ENCODE measurements around the gene UBE2Q2. TPM values are rescaled to one million over a fixed set of nuclear protein-coding genes. Genes with fewer than 3 reads are reported as not detected.
A peak's percentile ranks its signal among the peaks of the same experiment; 100 is the strongest.
"Not testable (repeated sequence)": the region's sequence is repeated elsewhere in the genome, so short reads cannot be mapped to it uniquely, and the experiment has no call there.

UBE2Q2 gene
- total RNA-seq, 1 donor from 2014 or later: 59.9 TPM

- DNase-seq (ENCODE audit: low read depth in 2 of 2): peak; percentile 76 to 88
Observed at GRCh38 chr15:75823860-75824613, 19.2 kb upstream of the UBE2Q2 start.

GRCh38 chr15:75827691-75828090 is 15.6 kb upstream of the UBE2Q2 start:
- DNase-seq (ENCODE audit: low read depth in 2 of 2): peak in 1 of 2 donors; percentile 27

DNA sequence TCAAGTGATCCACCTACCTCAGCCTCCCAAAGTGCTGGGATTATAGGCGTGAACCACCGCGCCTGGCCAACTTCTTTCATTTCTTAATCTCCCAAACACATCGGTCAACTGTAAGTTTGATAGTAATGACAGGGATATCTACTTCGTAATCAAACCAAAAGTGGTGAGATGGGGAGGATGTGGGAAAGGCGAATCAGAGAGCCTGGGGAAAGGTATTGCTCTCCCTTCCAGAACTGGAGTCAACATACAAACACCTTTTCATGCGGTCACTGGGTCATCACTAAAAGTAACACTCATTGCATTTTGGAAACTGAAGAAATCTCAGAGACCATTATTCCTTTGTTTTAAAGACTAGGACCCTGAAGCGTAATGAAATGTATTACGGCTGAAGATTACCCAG is 14.8 kb upstream of the UBE2Q2 start:
- DNase-seq (ENCODE audit: low read depth in 2 of 2): no peak

GRCh38 chr15:75830910-75831805 is 12.1 kb upstream of the UBE2Q2 start:
- DNase-seq (ENCODE audit: low read depth in 2 of 2): no peak

DNA sequence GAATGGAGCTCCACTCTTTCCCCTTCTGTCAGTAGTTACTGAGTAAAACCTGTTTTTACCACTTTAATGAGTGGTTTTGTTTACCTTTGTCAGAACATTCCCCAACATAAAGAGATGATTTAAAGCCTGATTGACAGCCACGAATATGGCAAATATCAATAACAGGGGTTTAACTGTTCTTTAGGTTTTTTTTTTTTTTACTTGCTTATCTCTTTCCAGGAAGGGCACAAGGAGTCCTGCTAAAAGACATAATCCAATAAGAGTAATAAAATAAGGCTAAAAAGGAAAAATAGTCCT is 11.5 kb upstream of the UBE2Q2 start:
- no peak for DNase-seq (ENCODE audit: low read depth in 2 of 2)

DNA sequence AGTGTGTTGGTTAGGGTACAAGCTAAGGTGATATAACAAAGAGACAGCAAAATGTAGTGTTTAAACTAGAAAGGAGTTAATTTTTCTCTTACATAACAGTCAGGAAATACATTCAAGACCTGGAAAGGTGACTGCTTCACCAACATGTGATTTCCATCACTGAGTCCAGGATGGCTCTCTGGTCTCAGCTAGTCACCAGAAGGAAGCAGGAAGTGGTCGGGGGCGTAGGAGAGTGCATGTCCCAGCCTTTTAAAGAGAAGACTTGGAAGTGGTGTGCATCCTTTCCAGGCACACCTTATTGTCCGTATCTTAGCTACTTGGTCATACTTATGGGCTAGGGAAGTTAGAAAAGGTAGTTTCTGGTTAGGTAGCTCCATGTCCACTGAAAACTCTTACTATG is 11.1 kb upstream of the UBE2Q2 start:
- DNase-seq (ENCODE audit: low read depth in 2 of 2): no peak

GRCh38 chr15:75834021-75834420 is 9.2 kb upstream of the UBE2Q2 start:
- DNase-seq (ENCODE audit: low read depth in 2 of 2): no peak

DNA sequence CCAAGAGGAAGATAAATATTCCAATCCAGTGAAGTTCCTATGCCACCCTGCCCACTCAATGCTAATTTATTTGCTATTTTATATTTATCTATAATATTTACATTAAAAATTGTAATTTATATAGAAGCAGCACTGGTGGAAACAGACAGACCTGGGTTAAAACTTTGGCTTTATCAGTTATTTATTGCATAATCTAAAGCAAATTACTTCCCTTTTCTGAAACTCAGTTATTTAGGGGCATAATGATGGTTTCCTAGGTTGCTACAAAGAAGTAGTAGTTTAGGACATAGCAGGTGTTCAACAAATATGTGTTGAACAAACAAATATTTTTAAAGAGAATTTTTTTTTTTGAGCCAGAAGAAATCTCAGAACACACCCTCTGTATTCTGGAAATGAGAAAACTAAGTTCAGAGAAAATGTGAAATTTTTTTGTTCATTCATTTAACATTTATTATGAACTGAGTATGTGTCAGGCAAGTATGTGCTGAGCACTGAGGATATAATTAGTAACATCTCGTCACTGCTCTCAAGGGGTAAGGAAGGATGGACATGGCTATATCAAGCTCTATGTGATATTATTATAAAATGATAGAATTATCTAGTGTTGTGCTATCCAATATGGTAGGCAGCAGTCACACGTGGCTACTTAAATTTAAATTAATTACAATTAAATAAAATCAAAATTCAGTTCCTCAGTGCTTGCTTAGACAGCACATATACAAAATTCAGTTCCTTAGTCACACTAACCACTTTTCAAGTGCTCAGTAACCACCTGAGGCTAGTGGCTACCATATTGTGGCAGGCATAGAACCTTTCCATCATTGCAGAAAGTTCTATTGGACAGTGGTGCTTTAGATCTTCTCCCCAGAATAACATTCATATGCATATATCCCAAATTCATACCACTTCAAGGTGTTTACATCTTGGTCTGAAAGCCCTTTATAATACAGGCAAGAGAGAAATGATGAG is 7.0 kb upstream of the UBE2Q2 start:
- peak in 1 of 2 donors; percentile 37 for DNase-seq (ENCODE audit: low read depth in 2 of 2)

DNA sequence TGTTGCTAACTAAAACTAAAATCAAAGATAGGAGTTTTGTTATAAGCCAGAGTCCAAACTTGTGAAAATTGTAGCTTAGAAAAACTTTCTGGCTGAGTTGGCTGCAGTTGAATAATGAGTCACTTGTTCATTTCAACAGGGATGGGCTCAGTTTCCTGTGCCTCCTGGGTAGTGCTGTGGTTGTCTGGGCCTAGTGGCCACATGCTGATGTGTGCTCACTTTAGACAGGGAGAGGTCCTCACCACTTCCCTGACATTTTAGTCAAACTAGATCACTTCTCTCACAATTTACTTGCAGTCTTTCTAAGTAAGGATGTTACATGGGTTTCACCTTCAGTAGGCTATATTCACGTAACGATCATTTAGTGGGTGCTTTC is 6.3 kb upstream of the UBE2Q2 start:
- peak; percentile 82 to 85 for DNase-seq (ENCODE audit: low read depth in 2 of 2)

GRCh38 chr15:75840659-75841058 is 2.6 kb upstream of the UBE2Q2 start:
- peak; percentile 39 to 75 for DNase-seq (ENCODE audit: low read depth in 2 of 2)

GRCh38 chr15:75841626-75842025 is 1.6 kb upstream of the UBE2Q2 start:
- no peak for DNase-seq (ENCODE audit: low read depth in 2 of 2)

GRCh38 chr15:75843678-75844581 is 683 bp downstream of the UBE2Q2 start:
- DNase-seq (ENCODE audit: low read depth in 2 of 2): peak; percentile 59 to 66

GRCh38 chr15:75844629-75845335 is 1.5 kb downstream of the UBE2Q2 start:
- DNase-seq (ENCODE audit: low read depth in 2 of 2): no peak

- no peak for DNase-seq (ENCODE audit: low read depth in 2 of 2)
Observed at GRCh38 chr15:75849167-75849566, 5.9 kb downstream of the UBE2Q2 start.

DNA sequence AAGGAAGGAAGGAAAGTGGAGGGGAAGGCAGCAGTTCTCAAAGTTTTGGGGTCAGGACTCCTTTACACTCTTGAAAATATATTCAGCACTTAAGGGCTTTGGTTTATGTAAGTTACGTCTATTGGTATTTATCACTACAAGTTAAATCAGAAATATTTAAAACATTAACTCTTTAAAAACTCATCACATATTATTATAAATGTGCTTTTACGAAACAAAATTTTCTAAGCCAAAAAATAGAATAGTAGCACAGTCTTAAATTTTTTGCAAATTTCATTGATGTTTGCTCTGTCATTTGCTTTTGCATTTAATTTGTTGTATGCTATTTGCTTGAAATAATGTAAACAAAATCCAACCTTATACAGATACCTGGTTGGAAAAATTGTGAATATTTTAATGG is 7.5 kb downstream of the UBE2Q2 start:
- no peak for DNase-seq (ENCODE audit: low read depth in 2 of 2)

DNA sequence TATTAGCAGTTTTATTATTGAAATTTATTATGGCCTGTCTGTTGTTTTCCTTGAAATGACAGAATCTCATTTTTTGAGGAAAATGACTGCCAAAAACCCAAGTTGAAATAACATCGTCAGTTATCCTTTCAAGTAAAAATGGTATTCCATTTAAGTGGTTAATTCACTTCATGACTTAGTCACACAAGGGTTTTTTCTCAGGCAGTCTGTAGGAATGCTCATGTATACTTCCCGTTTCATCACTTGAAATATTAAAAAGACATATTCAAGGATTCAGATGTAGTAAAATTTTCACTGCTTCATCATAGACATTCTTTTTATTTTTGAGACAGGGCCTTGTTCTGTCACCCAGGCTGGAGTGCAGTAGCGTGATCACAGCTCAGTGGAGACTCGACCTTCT is 8.3 kb downstream of the UBE2Q2 start:
- DNase-seq (ENCODE audit: low read depth in 2 of 2): not testable (repeated sequence)

DNA sequence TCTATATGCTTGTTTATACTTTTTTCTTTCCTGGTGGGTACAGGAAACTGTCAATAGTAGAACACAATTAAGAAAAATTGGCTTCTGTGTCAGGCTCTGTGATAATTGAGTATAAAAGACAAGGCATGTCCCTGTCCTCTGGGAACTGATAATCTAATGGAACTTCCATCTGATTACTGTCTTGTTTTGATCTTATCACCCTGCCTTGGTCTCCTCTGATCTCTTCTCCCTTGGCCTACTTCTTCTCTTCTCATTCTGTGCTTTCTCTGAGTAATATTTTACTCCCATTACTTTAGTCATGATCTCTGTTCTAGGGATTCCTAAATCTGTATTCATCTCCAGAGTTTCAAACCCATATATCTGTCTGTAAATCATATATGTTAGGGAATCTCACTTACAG is 14.6 kb downstream of the UBE2Q2 start:
- no peak for DNase-seq (ENCODE audit: low read depth in 2 of 2)

DNA sequence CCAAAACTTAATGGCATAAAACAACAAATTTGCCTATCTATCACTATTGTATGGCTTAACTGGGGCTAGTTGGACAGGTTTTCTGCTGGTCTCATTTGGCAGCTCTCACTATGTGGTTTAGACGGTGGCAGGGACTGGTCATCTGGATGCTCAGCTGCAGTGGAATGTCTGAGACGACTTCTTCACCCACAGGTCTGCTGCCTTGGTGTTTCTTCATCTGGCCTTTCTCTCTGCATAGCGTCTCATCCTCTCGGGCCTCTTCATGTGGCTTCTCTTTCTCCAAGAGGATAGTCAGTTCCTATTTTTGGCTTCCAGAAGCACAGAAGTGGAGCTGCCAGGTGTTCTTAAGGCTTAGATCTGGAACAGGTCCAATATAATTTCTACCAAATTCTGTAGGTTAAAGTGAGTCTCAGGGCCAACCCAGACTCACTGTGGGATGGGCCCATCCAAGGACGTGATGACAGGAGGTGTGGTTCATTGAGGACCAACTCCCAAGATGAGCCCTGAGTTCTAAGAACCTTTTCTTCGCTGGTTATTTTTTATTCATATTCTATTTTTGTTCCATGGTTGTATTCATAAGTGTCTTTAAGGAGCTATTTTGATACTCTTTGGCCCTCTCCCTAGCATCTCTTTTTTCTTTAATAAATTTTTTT is 18.6 kb downstream of the UBE2Q2 start:
- no peak for DNase-seq (ENCODE audit: low read depth in 2 of 2)

DNA sequence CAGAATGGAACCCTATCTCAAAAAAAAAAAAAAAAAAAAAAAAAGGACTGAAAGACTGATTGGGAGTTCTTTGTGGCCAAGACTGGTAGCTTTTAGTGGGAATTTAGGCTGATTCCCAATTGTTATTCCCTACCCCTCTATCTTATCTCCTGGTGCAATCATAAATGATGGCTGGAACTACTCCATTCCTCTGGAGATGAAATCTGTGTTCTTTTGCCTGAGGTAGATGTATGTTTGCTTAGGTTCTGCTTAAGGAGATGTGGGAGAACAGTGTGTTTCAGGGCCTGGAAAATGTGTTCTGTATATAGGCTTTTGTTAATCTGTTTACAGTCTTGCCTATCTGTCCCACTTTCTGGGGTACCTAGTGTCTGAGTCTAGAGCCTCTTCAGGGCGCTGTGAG is 19.5 kb downstream of the UBE2Q2 start:
- no peak for DNase-seq (ENCODE audit: low read depth in 2 of 2)

Data from lung microvascular endothelial cell (primary cell).